Measurements from ENCODE around the gene ZFP28. TPM values are rescaled to one million over a fixed set of nuclear protein-coding genes. Genes with fewer than 3 reads are reported as not detected.

ZFP28 gene
- total RNA-seq, 1 donor from 2014 or later: 4.1 TPM

Other genes starting within 250 kb of the ZFP28 start
- 6.9 and 10.8 TPM in 2 replicates for gene ZSCAN5A, start 224.1 kb upstream of the ZFP28 start, total RNA-seq
- 1.0 and 2.1 TPM in 2 replicates for gene ZNF582, start 145.4 kb upstream of the ZFP28 start, total RNA-seq
- 1.9 and 2.0 TPM in 2 replicates for gene ZNF583, start 134.6 kb upstream of the ZFP28 start, total RNA-seq
- not detected in 2 replicates for gene ZNF667, start 61.6 kb upstream of the ZFP28 start, total RNA-seq
- 0.09 and 0.19 TPM in 2 replicates for gene ZNF471, start 31.1 kb upstream of the ZFP28 start, total RNA-seq
- gene ZNF470, start 28.5 kb downstream of the ZFP28 start, total RNA-seq: 1.8 and 2.0 TPM in 2 replicates
- 4.2 and 5.2 TPM in 2 replicates for gene ZNF71, start 56.4 kb downstream of the ZFP28 start, total RNA-seq
- gene SMIM17, start 104.2 kb downstream of the ZFP28 start, total RNA-seq: 0.19 TPM in 1 of 2 replicates, not detected in the other
- gene ZNF835, start 132.8 kb downstream of the ZFP28 start, total RNA-seq: 0.40 and 0.43 TPM in 2 replicates